Fibroblast of pulmonary artery (primary cell): Measurements from ENCODE around the gene ZNF93.
"Not testable (repeated sequence)": the region's sequence is repeated elsewhere in the genome, so short reads cannot be mapped to it uniquely, and the experiment has no call there.

Experiments
- DNase-seq: peaks from one replicate; pipeline ENCODE4 v3.0.0-alpha.2; 2010; ENCODE audit warnings: low read depth
- H3K4me3 ChIP-seq: replicated peaks from 2 replicates; pipeline ENCODE4 v1.5.1; 2011; ENCODE audit warnings: low read depth, mild to moderate bottlenecking, control low read depth, low read length, moderate library complexity
- TF ChIP-seq, protein P1 (sequence below): IDR thresholded peaks from 2 replicates; pipeline ENCODE4 v1.5.1; 2011; ENCODE audit warnings: mild to moderate bottlenecking, control low read depth, low read length, inconsistent platforms; ENCODE audit errors: missing control alignments

The ZNF93 gene

DNA sequence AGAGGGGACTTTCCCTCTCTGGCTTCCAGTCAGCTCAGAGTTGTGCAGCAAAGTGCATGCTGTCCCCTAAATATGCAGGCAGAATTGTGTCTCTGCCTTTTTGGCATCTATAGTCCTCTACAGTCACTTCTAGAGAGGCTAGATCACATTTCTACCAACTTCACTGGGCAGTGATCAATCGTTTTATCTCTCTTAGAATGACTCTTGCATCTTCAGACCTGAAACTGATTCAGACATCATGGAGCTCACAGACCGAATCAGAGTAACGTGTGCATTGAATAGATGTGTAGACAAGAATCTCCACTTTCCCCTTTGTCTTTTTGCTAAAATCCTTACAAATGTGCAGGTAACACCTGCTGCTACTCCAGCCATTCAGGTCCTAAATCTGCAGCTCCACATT is 28.8 kb upstream of the ZNF93 start:
- no peak overlapping the region for H3K4me3 ChIP-seq
- DNase-seq: no peak
- TF ChIP-seq, protein P1, sequence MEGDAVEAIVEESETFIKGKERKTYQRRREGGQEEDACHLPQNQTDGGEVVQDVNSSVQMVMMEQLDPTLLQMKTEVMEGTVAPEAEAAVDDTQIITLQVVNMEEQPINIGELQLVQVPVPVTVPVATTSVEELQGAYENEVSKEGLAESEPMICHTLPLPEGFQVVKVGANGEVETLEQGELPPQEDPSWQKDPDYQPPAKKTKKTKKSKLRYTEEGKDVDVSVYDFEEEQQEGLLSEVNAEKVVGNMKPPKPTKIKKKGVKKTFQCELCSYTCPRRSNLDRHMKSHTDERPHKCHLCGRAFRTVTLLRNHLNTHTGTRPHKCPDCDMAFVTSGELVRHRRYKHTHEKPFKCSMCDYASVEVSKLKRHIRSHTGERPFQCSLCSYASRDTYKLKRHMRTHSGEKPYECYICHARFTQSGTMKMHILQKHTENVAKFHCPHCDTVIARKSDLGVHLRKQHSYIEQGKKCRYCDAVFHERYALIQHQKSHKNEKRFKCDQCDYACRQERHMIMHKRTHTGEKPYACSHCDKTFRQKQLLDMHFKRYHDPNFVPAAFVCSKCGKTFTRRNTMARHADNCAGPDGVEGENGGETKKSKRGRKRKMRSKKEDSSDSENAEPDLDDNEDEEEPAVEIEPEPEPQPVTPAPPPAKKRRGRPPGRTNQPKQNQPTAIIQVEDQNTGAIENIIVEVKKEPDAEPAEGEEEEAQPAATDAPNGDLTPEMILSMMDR: no peak

DNA sequence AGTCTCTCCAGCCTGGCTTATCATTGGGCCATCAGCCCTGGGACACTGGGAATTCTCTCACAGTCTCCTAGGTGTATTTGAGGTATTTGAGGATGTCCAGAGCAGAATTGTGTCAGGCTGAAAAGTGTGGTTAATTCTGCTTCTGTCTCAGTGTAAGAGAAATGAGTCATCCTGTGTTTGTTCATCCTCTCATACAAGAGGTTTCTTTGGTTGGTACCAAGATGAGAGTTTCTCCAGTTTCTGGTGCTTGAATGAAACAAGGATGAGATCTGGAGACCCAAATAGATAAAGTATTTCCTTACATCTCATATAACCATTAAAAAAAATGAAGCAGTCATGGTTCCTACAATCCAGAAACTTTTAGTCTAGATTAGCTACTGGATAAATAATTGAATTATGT is 27.4 kb upstream of the ZNF93 start:
- DNase-seq: no peak
- TF ChIP-seq, protein P1: no peak
- H3K4me3 ChIP-seq: no peak overlapping the region

DNA sequence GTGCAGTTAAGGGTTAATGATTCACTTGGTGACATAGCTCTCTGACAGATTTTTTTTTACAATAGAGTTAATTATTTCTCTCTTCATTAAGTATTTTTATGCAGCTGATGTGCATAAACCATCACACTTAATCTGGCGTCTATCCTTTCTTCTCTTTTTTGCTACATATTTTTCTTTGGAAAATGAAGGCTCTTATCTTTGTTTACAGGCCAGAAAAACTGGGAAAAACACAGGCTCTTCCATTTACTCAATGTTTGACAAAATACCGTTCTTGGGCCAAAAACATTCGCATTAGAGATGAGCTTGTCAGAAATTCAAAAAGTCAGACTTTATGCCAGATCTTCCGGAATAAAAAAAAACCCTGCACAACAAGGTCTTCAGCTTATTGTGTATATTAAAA is 23.0 kb upstream of the ZNF93 start:
- DNase-seq: no peak
- no peak overlapping the region for H3K4me3 ChIP-seq
- TF ChIP-seq, protein P1: no peak

DNA sequence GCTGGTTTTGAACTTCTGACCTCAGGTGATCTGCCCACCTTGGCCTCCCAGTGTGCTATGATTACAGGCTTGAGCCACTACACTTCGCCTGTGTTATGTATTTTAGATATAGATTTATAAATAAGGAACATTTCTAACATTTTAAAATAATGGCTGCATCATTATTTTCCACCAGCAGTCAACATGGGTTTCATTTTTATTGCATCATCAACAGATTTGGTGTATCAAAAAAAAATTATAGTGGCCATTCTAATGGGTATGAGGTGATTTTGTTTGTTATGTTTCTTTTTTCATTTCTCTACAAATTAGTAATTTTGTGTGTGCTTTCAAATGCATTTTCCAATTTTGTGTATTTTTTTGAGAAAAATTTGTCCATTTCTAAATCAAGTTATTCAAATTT is 16.2 kb upstream of the ZNF93 start:
- TF ChIP-seq, protein P1: no peak
- no peak overlapping the region for H3K4me3 ChIP-seq
- DNase-seq: no peak

DNA sequence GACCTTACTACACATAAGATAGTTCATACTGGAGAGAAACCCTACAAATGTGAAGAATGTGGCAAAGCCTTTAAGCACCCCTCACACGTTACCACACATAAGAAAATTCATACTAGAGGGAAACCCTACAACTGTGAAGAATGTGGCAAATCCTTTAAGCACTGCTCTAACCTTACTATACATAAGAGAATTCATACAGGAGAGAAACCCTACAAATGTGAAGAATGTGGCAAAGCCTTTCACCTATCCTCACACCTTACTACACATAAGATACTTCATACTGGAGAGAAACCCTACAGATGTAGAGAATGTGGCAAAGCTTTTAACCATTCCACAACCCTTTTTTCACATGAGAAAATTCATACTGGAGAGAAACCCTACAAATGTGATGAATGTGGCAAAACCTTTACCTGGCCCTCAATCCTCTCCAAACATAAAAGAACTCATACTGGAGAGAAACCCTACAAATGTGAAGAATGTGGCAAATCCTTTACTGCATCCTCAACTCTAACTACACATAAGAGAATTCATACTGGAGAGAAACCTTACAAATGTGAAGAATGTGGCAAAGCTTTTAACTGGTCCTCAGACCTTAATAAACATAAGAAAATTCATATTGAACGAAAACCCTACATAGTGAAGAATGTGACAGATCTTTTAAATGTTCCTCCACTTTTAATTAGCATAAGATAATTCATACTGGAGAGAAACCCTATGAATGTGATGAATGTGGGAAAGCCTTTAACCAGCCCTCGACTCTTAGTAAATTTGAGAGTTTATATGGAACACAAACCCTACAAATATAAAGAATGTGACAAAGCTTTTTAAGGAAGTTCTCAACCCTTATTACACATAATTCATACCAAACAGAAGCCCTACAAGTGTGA is 8.4 kb upstream of the ZNF93 start:
- not testable (repeated sequence) for H3K4me3 ChIP-seq

DNA sequence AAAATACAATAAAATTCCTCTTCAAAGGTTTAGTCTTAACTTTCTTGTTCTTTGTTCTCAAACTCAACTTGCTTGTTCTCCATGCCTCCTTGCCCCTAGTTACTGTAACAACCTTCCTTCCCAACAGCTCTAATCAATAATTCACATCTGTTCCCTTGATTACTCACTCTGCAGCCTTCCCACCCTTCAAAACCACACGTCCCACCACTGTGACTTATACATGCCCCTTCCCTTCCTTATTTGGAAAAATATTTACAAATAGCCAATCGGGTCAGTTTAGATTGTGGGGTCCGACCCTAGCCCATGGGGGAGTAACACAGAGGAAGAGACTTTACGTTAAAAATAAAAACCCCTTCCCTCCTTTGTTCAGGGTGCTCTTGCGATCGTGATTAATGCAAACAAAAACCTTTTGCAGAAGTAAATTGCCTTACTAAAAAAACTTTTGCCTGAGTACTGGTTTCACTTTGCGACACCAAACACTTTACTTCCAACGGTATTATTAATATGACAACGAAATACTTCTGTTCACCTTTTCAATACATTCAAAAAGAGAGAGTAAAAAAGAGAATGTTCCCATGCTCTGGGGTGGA is 512 bp upstream of the ZNF93 start:
- H3K4me3 ChIP-seq: peak overlapping the region; percentile 80
- TF ChIP-seq, protein P1: no peak
- peak; percentile 71 for DNase-seq

More for the DNA sequence above, 8.4 kb upstream of the ZNF93 start:
- not testable (repeated sequence) for DNase-seq

DNA sequence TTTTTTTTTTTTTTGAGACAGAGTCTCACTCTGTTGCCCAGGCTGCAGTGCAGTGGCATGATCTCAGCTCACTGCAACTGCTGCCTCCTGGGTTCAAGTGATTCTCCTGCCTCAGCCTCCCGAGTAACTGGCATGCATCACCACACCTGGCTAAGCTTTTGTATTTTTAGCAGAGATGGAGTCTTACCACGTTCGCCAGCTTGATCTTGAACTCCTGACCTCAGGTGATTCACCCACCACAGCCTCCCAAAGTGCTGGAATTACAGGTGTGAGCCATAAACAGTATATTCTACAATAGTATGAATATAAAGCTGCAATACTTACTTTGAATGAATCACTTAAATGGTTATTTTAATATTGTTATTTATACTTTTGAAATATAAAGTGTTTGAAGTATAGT is 6.8 kb downstream of the ZNF93 start:
- not testable (repeated sequence) for H3K4me3 ChIP-seq, DNase-seq

DNA sequence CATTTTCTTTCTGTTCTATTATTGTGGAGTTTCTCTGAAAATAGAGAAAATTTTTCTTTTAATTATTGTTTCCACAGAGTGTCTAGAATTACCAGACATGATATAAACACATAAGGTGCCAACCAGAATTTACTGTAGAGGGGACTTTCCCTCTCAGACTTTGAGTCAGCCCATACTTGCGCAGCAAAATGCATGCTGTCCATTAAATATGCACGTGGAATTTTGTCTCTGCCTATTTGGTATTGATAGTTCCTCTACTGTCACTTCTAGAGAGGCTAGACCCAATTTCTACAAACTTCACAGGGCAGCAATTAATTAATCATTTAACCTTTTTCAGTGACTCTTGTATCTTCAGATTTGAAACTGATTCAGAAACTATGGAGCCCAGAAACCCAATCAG is 8.9 kb downstream of the ZNF93 start:
- TF ChIP-seq, protein P1: no peak
- DNase-seq: no peak
- H3K4me3 ChIP-seq: no peak overlapping the region
